KOPT-K1 (cell line): ENCODE measurements around the gene NIPBL.

Experiments used
- H3K27ac ChIP-seq: fragments of 200-600 bp; sonication (generic); 2 replicates; pipeline ENCODE4 v1.5.1; 2016; ENCODE audit warnings: antibody characterized with exemption, mild to moderate bottlenecking, low read depth, low read length; ENCODE audit not compliant: poor library complexity, severe bottlenecking
- H3K36me3 ChIP-seq: fragments of 200-600 bp; sonication (generic); 2 replicates; pipeline ENCODE4 v1.5.1; 2017; ENCODE audit warnings: antibody characterized with exemption, mild to moderate bottlenecking, low read length, moderate library complexity; ENCODE audit not compliant: insufficient read depth
- H3K9me3 ChIP-seq: fragments of 200-600 bp; sonication (generic); 2 replicates; pipeline ENCODE4 v1.5.1; 2017; ENCODE audit warnings: antibody characterized with exemption, low read length, mild to moderate bottlenecking; ENCODE audit not compliant: insufficient read depth, poor library complexity, severe bottlenecking

NIPBL gene

DNA sequence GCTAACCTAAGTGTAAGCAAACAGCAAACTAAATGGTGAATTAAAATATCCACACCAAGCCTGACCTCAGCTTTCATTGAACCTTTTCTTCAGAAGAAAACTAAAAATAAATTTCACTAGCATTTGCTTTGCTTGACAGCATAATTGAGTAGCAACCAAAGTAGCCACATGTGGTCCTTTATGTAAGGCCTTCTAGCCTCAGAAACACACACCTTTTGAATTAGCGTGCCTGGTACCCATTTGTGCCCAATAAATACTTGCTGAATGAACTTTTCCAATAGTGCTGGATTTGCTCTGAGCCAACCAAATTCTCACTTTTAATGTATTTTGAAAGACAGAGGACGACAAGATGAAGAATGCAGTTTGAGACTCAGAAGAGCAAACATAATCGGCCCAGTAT is 2.1 kb upstream of the NIPBL start:
- H3K36me3 ChIP-seq: peaks cover 17% of the 10 kb centered on the region
- H3K9me3 ChIP-seq: no peaks in the 10 kb centered on the region
- H3K27ac ChIP-seq: peak overlapping the region; percentile 97

DNA sequence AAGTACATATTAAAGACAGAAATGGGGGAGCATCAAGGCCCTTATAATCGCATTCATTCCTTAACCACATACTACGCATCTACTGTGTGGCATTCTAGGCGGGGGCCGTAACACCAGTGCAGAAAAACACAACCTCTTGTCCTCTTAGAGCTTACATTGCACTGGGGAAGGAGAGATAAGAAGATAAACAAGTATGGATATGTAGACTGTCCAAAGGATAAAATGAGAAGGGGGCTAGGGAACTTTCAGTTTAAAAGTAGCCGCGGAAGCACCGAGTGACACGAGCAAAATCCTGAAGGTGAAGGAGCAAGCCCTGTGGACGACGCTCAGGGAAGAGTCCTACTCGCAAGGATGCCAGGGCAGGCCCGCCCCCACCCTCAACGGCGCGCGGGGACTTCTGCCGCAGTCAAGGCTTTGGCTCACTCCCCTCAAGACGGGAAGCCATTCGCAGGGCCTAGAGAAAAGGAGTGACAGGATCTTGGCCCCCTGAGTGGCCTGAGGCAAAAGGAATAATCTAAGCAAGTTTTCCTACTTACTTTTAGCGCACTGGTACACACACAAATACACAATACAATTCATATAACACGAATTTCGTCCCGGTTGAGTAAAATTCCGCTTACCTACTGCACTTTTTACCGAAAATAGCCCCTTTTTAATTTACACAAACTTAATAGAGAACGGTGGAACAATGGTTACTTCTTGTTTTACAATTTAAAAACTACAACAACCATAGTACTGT is 1.3 kb upstream of the NIPBL start:
- Histone ChIP-seq H3K9me3 (no peaks in the 10 kb centered on the region), H3K36me3 (peaks cover 17% of the 10 kb centered on the region), H3K27ac (peak overlapping the region; percentile 97)

DNA sequence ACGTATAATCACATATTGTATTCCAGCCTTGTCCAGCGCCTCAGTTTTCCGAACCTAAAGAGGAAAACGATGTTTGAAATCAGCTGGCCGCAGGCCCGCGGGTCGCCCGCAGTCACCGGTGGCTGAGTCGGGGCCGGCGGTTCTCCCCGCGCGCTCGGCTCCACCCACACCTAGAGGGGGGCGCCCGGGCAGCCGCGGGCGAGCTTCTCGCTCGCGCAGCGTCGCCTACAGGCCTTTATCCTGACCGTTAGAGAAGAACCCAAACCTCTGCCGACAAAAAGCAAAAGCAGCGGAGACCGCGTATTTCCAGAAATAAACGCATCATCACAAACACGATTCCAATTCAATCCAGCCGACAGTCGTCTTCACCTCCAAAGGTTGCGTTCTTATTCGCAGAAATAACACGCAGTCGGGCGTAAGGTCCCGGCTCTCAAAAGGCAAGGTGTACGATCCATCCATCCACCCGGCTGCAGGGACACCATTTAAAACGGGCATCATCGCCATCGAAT is 725 bp upstream of the NIPBL start:
- H3K36me3 ChIP-seq: peaks cover 17% of the 10 kb centered on the region
- no peaks in the 10 kb centered on the region for H3K9me3 ChIP-seq
- peak overlapping the region; percentile 97 for H3K27ac ChIP-seq

DNA sequence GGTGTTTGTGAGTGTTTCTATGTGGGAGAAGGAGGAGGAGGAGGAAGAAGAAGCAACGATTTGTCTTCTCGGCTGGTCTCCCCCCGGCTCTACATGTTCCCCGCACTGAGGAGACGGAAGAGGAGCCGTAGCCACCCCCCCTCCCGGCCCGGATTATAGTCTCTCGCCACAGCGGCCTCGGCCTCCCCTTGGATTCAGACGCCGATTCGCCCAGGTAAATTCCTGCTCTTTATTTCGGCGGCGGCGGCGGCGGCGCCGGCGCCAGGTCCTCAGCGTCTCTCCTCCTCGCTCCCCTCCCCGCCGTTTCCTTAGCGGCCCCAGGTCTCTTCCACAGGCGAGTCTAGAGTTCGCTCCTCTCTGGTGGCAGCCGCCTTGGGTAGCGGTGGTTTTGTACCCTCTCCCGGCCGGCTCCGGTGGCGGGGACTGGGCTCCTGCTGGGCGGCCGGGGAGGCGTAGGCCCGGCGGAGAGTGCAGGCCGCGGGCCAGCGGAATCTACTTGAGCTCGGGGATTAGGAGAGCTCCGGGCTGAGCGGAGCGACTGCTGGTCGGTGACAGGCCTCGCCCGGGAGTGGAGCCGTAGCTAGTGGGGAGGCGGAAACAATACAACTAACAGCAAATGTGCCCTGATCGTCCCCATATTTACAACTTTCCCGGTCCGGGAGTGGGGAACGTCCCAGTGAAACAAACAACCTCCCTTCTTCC is 547 bp downstream of the NIPBL start:
- Histone ChIP-seq H3K27ac (peak overlapping the region; percentile 97), H3K36me3 (peaks cover 6% of the 10 kb centered on the region), H3K9me3 (no peaks in the 10 kb centered on the region)

DNA sequence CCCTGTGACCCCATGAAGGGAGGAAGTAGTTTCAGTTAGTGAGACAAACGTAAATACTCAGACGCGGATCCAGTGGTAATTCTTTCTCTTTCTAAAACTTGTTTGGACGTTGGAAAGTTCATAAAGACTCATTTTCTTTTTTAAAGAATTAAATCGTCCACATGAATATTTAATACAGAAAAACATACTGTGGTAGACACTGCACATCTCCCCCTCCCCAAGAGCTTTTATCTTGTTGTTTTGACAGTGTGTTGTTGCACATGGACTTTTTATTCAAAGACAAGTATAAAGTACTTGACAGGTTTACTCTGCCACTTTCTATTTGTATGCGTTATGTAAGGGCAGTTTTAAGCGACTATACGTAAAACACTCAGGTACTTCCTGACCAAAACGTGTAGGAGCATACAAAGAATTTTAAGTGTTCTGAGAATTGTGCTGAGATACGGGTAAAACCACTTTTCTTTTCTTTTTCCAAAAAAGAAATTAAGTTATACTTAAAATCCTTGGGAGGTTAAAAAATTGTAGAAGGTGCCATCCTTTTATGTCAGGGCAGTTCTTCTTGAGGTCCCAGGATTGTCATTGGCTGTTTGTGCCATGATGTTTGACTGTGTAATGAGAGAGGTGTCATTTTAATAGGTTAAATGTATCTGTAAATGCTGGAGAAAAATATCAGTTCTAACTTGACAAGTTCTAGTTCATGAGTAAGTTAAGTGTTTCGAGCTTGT is 1.3 kb downstream of the NIPBL start:
- H3K36me3 ChIP-seq: no peaks in the 10 kb centered on the region; the same call in 1 of the 2 replicates
- peak overlapping the region; percentile 97 for H3K27ac ChIP-seq

DNA sequence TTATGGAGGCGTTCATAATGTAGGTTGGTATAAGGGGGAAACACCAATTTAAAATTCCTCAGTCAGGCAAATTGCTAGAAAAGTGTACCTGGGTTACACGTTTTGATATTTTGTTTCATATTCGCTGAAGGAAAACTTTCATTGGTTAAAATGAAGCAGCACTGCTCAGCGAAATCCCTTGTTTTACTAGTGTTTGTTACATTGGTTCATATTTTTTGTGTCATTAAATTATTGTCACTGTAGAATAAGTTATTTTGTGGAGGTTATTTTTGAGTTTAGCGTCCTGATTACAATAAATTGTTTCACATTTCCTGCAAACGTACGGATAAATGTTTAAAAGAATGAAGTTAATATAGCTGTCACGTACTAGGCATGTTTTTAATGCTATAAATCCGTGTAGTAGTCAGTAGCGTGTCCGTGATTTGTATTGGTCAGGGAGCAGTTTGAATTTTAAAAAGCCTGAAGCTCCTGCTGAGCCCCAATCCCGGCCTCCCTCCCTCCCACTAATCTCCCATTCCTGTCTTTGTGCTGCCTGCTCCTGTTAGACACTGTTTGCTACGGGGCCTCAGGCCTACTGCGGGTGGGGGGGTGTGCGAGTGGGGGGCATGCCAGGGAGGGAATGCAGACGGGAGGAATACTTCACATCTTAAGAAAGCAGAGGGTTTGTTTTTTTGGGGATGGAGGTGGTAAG is 2.0 kb downstream of the NIPBL start:
- H3K36me3 ChIP-seq: no peaks in the 10 kb centered on the region
- peak overlapping the region; percentile 97 for H3K27ac ChIP-seq
- no peaks in the 10 kb centered on the region for H3K9me3 ChIP-seq

More for the DNA sequence above, 1.3 kb downstream of the NIPBL start:
- H3K9me3 ChIP-seq: no peaks in the 10 kb centered on the region

DNA sequence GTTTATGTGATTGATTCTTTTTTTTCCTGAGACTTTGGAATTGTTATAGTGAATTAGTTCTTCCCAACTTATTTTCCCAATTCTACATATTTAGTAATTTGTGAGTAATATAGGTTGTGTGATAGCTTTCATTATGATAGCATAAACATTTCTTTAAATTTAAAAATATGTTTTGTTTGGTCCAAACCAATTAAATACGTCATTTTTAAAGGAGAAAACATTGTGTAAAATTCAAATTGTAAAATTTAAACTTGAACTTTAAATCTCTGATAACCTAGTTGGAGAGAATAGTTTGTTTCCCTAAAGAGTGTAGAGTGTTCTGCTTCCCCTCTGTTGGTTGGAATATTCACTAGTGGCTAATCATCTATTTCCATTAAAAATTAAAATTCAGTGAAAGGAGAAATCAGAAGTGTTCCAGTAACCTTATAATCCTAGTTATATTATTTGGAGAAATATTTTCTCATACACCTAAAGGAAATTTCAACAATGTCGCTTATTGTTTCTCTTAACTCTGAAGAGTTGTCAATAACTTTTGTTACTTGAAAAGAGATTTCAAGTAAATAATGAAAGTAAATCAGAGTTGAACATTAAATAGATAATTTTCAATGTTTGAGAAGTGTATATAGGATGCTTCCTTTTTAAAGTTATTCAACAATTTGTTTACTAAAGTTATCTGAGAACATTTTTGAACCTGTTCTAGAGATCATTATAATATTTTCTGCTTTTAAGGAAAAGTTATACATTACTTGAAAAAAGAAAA is 2.9 kb downstream of the NIPBL start:
- H3K27ac ChIP-seq: no peak overlapping the region
- no peaks in the 10 kb centered on the region for H3K36me3 ChIP-seq
- H3K9me3 ChIP-seq: no peaks in the 10 kb centered on the region

DNA sequence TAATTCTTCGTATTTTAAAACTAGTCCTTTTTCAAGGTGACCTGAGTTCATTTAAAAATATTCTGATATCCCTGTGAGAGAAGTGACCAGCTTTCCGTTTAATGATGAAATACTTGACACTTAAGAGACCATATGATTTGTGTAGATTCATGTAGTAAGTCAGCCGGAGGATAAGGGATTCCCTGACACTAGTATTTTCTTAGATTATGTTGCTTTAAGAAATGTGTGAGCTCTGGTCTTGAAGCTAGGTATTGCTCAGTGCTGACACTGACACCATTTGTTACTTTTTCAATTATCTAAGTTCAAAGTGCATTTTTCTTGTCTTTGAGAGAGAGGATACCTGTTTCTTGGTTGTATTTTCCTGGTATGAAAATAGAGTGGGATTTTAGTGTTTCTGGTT is 4.2 kb downstream of the NIPBL start:
- Histone ChIP-seq H3K27ac (no peak overlapping the region), H3K9me3 (no peaks in the 10 kb centered on the region), H3K36me3 (peaks cover 7% of the 10 kb centered on the region; the same call in 1 of the 2 replicates)

DNA sequence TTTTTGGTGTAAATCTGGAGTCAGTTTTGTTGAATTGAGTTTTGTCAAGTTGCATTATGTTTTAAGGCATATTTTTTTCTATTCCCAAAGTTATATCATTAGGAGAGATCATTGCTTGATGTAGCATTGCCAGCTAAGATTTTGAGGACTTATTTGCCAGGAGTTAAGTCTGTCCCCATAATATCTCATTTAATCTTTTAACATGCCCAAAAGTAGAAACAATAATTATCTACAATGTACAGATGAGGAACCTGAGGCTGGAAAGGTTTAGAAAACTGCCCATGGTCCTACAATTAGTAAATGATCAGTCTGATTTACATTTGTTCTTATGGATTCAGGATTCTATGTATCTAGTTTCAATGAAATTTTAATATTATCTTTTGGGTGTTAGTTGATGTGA is 4.7 kb downstream of the NIPBL start:
- Histone ChIP-seq H3K27ac (no peak overlapping the region), H3K36me3 (peaks cover 13% of the 10 kb centered on the region; the same call in 1 of the 2 replicates), H3K9me3 (no peaks in the 10 kb centered on the region)

DNA sequence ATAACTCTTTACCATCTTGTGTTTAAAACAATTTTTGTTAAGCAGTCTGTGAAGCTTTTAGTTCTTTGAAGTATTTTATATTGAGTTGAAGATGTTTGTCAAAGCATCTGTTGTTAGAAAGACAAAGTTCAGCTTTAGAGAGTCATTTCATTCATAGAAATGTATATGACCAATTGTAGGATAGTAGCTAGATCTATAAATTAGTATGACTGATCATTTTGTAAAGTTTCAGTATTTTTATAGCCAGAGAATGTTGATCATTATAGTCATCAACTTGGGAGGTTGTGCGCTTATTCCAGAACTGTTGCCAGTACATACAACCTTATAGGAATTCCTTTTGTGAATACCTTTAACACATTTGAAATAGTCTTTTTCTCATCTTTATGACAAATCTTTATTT is 5.2 kb downstream of the NIPBL start:
- Histone ChIP-seq H3K27ac (no peak overlapping the region), H3K36me3 (peaks cover 13% of the 10 kb centered on the region; the same call in 1 of the 2 replicates), H3K9me3 (no peaks in the 10 kb centered on the region)

DNA sequence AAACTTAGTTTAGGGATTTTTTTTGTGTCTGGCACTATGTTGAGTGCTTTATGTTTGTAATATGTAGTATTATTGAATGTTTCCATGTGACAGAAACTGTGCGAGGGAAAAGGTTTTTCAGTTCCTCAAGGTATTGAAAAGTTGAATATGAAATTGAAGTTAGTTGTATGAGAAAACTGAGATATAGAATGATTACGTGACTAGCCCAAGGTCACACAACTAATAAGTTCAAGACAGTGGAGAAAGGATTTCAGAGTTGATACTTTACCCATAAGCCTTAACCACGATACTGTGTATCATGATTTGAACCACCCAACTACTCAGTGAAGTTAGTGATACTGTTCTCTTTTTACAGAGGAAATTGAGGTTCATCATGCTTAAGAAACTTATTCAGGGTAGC is 5.7 kb downstream of the NIPBL start:
- Histone ChIP-seq H3K9me3 (no peaks in the 10 kb centered on the region), H3K27ac (no peak overlapping the region), H3K36me3 (peaks cover 13% of the 10 kb centered on the region; the same call in 1 of the 2 replicates)

DNA sequence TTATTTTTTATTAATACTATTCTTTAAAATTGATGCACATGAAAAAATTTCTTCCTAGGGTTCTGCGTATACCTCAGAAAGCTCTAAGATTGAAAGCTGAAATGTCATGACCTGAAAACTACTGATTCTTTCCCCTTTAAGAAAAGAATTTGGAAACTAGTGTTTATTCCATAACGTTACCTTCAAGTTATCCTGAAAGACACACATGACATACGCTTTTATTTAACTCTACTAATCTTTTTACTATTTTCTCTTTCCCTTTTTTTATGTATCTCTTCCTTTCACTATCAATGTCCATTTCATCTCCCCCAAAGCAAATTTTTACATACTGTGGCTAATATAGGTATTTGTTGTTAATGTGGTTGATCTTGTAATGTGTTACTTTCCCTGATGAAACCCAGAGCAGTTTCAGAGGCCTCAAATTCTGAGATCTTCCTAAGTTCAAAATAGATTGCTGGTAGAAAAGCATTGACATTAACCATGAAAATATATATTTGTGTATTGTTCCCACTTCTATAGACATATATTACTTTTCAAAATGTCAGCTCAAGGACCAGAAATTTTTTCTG is 7.4 kb downstream of the NIPBL start:
- H3K36me3 ChIP-seq: peaks cover 13% of the 10 kb centered on the region; the same call in 1 of the 2 replicates
- no peaks in the 10 kb centered on the region for H3K9me3 ChIP-seq
- H3K27ac ChIP-seq: no peak overlapping the region

DNA sequence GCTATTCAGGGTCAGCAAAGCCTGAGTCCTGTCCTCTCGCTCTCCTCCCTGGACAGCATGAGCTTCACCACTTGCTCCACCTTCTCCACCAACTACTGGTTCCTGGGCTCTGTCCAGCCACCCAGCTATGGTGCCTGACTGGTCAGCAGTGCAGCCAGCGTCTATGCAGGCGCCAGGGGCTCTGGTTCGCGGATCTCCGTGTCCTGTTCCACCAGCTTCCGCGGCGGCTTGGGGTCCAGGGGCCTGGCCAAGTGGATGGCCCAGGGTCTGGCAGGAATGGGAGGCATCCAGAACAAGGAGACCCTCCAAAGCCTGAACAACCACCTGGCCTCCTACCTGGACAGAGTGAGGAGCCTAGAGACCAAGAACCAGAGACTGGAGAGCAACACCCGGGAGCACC is 8.6 kb downstream of the NIPBL start:
- no peaks in the 10 kb centered on the region for H3K9me3 ChIP-seq
- H3K27ac ChIP-seq: no peak overlapping the region
- peaks cover 13% of the 10 kb centered on the region; the same call in 1 of the 2 replicates for H3K36me3 ChIP-seq
